GM10847 (cell line): ENCODE results near the gene VWC2.

Experiments used
- POLR2A ChIP-seq: IDR thresholded peaks from 2 replicates; pipeline ENCODE4 v1.6.1; 2011; ENCODE audit not compliant: insufficient read length; ENCODE audit errors: extremely low read depth

VWC2 gene

GRCh38 chr7:49803812-49804211 lies 30.4 kb downstream of the VWC2 start:
- TF ChIP-seq POLR2A = no peak

DNA sequence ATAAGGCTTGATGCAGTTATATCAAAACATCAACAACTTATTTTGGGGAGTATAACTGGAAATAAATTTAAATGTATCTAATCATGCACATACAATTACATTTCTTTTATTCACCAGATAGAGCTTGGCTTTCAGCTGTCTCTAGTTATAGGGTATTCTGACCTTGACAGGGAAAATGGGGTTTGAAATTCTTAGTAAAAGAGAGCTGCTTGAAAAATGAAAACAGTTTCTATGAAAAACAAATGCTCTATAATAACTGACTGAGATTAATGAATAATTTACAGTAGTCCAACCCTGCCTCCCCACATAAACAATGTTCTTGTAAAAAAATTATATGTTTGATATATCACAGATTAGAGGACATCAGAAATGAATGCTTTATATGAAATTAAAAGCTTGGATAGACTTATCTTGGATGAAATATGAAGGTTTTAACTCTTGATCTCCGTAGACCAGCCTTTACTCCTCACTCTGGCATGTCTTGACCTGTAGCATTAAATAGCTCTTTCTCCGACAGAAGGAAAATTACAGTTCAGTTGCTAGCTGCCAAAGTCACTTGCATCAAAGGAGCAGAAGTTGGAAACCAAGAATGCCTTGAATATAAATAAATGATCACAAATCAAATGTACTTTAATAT lies 32.1 kb downstream of the VWC2 start:
- TF ChIP-seq POLR2A = no peak

- no peak for TF ChIP-seq POLR2A
Observed at GRCh38 chr7:49812534-49812933, 39.1 kb downstream of the VWC2 start.

GRCh38 chr7:49817279-49817678 lies 43.8 kb downstream of the VWC2 start:
- no peak for TF ChIP-seq POLR2A

- TF ChIP-seq POLR2A = no peak
Observed at GRCh38 chr7:49821181-49821580, 47.7 kb downstream of the VWC2 start.

DNA sequence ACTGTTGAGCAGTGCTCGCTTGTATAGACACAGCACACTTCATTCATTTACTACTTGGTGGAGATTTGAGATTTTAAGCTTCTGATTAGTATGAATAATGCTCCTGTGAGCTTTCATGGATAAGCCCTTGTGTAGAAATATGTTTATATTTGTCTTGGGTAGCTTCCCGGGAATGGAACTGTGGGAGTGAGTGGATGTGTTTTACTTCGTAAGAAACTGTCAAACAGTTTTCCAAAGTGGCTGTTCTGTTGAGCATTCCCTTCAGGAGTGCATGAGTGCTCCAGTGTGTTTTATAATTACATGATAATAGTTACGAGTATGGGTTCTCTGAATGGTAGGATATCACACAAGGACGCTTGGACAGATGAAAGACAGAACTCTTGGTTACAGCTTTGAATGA lies 49.4 kb downstream of the VWC2 start:
- no peak for TF ChIP-seq POLR2A

- no peak for TF ChIP-seq POLR2A
Observed at GRCh38 chr7:49823566-49823965, 50.1 kb downstream of the VWC2 start.

- TF ChIP-seq POLR2A = no peak
Observed at GRCh38 chr7:49839863-49840645, 66.6 kb downstream of the VWC2 start.

DNA sequence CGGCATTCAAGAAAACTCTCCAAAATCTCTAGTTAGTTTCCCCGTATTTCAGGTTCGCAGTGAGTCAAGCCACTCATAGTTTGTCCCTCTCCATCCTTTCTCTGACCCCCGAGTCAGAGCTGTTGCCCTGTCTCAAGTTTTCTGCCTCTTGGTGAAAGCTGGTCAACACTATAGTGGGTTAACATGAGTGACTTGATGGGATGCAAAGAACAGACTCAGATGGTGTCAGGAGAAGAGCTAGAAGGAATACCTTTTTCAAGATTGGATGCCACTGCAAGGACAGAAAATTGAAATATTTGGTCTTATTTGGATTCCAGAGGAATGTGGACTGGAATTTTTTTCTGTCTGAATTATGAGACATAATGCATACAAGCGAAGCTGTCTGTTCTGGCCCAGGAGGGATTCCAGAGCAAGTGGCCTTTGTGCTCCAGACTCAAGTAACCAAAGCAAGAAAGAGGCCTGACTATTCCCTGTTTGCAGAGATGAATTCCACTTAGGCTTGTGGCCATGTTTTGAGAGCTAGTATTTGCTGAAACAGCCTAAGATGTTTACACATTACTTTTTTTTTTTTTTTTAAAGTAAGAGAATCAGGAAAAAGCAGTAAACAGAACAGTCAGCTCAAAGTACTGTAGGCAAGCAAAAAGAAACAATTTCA lies 67.4 kb downstream of the VWC2 start:
- no peak for TF ChIP-seq POLR2A

DNA sequence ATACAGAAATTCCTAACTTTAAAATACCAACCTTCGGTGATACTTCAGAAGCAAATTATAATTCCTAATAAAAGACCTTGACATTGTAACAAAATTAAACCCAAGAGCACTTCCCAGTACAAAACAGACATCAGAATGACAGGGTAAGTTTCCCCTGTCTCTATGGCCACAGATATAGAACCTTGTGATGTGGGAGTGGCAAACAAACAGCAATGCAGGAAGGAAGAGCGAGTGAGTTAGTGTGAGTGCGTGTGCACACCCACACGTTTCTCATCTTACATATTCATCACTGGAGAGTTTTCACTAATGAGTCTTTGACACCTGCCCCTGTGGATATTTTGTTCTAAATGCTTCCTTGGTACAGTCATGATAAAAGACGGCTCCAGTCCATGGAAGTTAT lies 72.2 kb downstream of the VWC2 start:
- TF ChIP-seq POLR2A = no peak

- TF ChIP-seq POLR2A = no peak
Observed at GRCh38 chr7:49848211-49848841, 74.9 kb downstream of the VWC2 start.

GRCh38 chr7:49850921-49851613 lies 77.6 kb downstream of the VWC2 start:
- TF ChIP-seq POLR2A = no peak

- TF ChIP-seq POLR2A = no peak
Observed at GRCh38 chr7:49852619-49853462, 79.4 kb downstream of the VWC2 start.

GRCh38 chr7:49855281-49855980 lies 82.0 kb downstream of the VWC2 start:
- TF ChIP-seq POLR2A = no peak
